Subcutaneous abdominal adipose tissue (tissue), 5 donors: ENCODE measurements around the gene OBSCN.

Experiments
- H3K27ac ChIP-seq: one replicate; pipeline ENCODE4 v1.7.0; 2013; ENCODE audit warnings: low read depth, mild to moderate bottlenecking, inconsistent platforms, low read length, moderate library complexity
- H3K27me3 ChIP-seq, 5 donors: one replicate each; pipeline ENCODE4 v1.7.0; 2013; ENCODE audit warnings: low read length in 5 of 5, inconsistent platforms in 1 of 5; ENCODE audit not compliant: control insufficient read depth in 5 of 5, insufficient read depth in 4 of 5
- H3K36me3 ChIP-seq, 5 donors: one replicate each; pipeline ENCODE4 v1.7.0; 2013; ENCODE audit warnings: low read length in 5 of 5; ENCODE audit not compliant: control insufficient read depth in 5 of 5, insufficient read depth in 5 of 5
- H3K4me1 ChIP-seq, 5 donors: one replicate each; pipeline ENCODE4 v1.7.0; 2013; ENCODE audit warnings: low read length in 5 of 5, mild to moderate bottlenecking in 3 of 5, moderate library complexity in 1 of 5; ENCODE audit not compliant: control insufficient read depth in 5 of 5, insufficient read depth in 5 of 5
- H3K4me3 ChIP-seq, 5 donors: one replicate each; pipeline ENCODE4 v1.7.0; 2013; ENCODE audit warnings: low read length in 5 of 5, low read depth in 1 of 5
- H3K9ac ChIP-seq, 5 donors: one replicate each; pipeline ENCODE4 v1.7.0; 2013; ENCODE audit warnings: low read length in 5 of 5, mild to moderate bottlenecking in 4 of 5, moderate library complexity in 3 of 5
- H3K9me3 ChIP-seq, 5 donors: one replicate each; pipeline ENCODE4 v1.7.0; 2013; ENCODE audit warnings: low read length in 5 of 5; ENCODE audit not compliant: control insufficient read depth in 5 of 5
- donor health status: healthy.
- donor health status: healthy.
- donor health status: healthy.
- donor health status: healthy.
- donor health status: healthy.

Gene OBSCN

DNA sequence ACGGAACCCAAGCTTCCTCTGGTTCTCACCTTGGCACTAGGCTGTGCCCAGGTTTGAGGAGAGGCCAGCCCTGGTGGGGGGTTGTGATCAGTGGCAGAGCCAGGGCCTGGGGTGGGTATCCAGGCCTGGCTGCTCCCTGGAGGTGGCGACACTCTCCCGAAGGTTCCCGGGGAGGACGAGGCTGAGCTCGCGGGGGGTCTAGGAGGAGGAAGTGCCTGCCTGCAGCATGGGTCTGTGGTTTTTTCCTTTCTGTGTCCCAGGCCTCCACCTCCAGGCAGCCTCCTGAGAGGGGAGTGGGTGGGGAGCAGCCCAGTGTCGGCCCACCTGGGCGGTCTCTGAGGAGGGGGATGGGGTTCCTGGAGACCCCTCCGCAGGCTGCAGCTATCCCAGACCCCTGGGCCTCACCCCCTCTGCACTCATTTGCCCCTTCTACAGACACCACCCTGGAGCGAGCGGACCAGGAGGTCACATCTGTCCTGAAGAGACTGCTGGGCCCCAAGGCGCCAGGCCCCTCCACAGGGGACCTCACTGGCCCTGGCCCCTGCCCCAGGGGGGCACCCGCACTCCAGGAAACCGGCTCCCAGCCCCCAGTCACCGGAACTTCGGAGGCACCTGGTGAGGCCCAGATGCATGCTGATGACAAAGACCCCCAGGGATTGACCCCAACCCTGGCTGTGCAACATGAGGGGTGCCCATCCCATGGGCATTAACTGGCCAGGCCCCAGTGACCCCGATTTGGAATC, 154.5 kb downstream of the OBSCN start:
- H3K9ac ChIP-seq: no peak overlapping the region

DNA sequence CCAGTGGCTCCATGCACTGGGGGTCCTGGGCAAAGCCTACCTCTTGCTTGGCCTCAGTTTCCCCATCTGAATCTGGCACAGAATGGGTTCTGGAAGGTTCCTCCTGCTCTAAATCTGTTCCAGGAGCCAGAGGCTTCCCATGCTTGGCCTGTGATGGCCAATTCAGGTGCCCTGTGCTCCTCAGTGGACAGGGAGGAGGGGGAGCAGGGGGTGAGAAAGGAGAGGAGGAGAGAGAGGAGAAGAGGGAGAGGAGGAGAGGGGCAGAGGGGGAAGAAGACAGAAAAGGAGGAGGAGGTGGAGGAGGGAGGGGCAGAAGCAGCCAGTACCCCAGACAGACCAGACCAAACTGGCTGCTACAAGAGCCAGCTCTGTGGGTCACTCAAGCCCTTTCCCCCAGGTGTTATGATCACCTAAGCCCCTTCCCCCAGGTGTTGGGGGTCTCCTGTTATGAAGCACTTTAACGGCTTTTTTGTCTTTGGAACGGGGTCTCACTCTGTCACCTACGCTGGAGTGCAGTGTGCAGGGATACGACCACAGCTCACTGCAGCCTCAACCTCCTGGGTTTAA, 155.1 kb downstream of the OBSCN start:
- Histone ChIP-seq H3K4me1 (no peaks in the 10 kb centered on the region), H3K9ac (no peak overlapping the region), H3K27me3 (peaks cover 22 to 35% (median 24%) of the 10 kb centered on the region in 5 donors), H3K9me3 (peaks cover 0 to 2% (median 0%) of the 10 kb centered on the region in 5 donors), H3K4me3 (no peak overlapping the region), H3K27ac (no peak overlapping the region), H3K36me3 (no peaks in the 10 kb centered on the region)

More for the DNA sequence above, 154.5 kb downstream of the OBSCN start:
- Histone ChIP-seq H3K4me1 (no peaks in the 10 kb centered on the region), H3K27ac (no peak overlapping the region), H3K9me3 (peaks cover 0 to 2% (median 0%) of the 10 kb centered on the region in 5 donors), H3K36me3 (no peaks in the 10 kb centered on the region), H3K27me3 (peaks cover 17 to 28% (median 20%) of the 10 kb centered on the region in 5 donors), H3K4me3 (no peak overlapping the region)

DNA sequence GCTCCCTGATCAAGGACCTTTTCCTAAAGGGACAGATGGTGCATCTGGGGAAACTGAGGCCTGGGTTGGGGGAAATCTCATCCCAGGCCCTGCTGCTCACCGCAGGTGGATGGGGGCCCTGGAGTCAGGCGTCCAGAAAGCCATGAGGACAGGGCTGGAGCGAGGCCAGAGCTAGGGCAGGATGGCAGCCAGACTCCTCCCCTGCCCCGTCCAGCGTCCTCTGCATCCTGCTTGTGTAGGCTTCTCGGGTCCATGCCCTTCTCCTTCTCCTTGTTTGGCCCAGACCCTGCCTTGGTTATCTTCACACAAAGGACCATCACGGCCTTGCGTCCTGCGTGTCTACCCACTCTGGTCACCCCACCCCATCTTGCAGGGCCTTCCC, 155.8 kb downstream of the OBSCN start:
- Histone ChIP-seq H3K27ac (no peak overlapping the region), H3K4me1 (no peaks in the 10 kb centered on the region), H3K4me3 (no peak overlapping the region), H3K9ac (no peak overlapping the region), H3K36me3 (no peaks in the 10 kb centered on the region), H3K27me3 (peaks cover 22 to 41% (median 26%) of the 10 kb centered on the region in 5 donors), H3K9me3 (peaks cover 0 to 2% (median 0%) of the 10 kb centered on the region in 5 donors)

DNA sequence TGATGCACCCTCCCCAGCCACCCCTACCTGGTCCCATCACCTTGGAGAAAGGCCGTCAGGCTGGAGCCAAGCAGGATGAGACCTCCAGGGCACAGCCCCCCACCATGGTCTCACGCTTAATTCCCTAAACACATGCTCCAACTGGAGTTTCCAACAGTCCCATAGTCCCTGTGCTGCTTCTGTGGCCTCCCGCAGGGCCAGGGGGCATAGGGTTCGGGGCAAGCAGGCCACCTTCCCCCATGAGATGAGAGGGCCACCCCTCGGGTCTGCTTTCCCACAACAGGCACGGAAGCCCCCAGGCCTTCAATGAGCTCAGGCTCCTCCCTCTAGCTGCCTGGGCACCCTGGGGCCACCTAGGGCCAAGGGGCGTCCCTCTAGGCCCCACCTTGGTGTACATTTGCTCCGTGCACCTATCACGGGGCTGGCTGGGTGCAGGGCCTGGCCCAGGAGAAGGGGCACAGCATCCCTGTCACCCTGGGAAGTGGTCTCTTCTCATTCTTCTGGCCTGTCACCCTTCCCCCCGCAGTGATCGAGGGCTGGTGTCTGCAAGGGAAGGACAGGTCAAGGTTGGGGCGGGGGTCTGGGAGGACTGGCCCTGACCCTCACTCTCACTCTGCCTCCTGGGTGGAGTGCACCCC, 156.3 kb downstream of the OBSCN start:
- H3K4me1 ChIP-seq: no peaks in the 10 kb centered on the region

DNA sequence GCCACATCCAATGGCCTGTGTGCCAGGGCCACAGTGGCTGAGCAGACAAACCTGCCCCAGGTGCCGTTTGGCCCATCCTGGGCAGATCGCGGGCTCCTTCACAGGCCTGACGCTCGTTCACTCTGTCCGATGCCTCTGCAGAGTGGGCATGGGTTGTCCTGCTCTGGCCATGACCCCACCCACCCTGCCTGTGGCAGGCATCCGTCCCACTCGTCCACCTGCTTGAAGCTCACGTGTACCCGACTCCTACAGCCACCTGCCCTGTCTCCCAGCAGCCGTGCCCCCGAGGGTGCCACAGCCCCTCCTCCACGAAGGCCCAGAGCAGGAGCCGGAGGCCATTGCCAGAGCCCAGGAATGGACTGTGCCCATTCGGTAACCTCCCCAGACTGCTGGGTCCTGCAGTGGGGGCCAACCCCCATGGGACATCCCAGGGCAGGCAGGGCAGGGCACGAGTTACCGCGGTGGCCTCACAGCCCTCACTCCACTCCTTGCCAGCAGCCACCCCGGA, 156.9 kb downstream of the OBSCN start:
- Histone ChIP-seq H3K9ac (no peak overlapping the region), H3K27ac (no peak overlapping the region), H3K9me3 (no peaks in the 10 kb centered on the region), H3K4me3 (no peak overlapping the region), H3K4me1 (no peaks in the 10 kb centered on the region), H3K36me3 (no peaks in the 10 kb centered on the region), H3K27me3 (peaks cover 22 to 43% (median 29%) of the 10 kb centered on the region in 5 donors)

More for the DNA sequence above, 156.3 kb downstream of the OBSCN start:
- peaks cover 22 to 41% (median 28%) of the 10 kb centered on the region in 5 donors for H3K27me3 ChIP-seq
- no peak overlapping the region for H3K27ac ChIP-seq
- H3K36me3 ChIP-seq: no peaks in the 10 kb centered on the region
- H3K4me3 ChIP-seq: no peak overlapping the region
- no peak overlapping the region for H3K9ac ChIP-seq
- H3K9me3 ChIP-seq: no peaks in the 10 kb centered on the region

DNA sequence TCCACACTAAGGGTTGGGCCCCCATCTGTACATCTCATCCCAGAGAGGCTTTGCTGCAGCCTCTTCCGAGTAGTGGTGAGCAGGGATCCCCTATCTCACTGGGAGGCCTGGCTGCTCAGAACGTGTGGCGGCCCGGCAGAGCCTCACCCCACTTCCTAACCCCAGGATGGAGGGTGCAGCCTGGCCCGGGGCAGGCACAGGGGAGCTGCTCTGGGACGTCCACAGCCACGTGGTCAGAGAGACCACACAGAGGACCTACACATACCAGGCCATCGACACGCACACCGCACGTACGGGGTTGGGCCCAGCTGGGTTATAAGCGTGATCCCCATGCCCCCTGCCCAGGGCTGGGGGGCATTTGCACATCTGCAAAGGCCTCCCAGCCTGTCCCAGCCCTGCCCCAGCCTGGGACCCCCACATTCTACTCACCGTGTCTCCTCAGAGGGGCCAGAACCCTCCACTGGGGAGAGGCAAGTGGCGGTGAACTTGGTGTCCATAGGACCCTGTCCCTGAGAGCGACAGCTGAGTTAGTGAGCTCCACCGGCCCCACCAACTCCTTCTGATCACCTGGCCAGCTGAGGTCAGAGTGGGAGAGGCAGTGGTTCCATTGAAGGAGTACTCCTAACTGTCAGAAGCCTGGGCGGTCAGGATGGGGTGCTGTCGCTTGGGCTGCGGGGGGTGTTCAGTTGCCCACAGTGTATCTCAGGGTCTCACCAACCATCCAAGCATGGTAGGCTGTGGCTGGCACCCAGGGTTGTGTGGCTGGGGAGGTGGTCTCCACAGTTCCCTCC, 157.6 kb downstream of the OBSCN start:
- H3K27me3 ChIP-seq: peaks cover 22 to 43% (median 32%) of the 10 kb centered on the region in 5 donors
- H3K9me3 ChIP-seq: no peaks in the 10 kb centered on the region
- H3K36me3 ChIP-seq: no peaks in the 10 kb centered on the region
- no peak overlapping the region for H3K4me3 ChIP-seq
- H3K9ac ChIP-seq: no peak overlapping the region
- H3K4me1 ChIP-seq: no peaks in the 10 kb centered on the region
- no peak overlapping the region for H3K27ac ChIP-seq

DNA sequence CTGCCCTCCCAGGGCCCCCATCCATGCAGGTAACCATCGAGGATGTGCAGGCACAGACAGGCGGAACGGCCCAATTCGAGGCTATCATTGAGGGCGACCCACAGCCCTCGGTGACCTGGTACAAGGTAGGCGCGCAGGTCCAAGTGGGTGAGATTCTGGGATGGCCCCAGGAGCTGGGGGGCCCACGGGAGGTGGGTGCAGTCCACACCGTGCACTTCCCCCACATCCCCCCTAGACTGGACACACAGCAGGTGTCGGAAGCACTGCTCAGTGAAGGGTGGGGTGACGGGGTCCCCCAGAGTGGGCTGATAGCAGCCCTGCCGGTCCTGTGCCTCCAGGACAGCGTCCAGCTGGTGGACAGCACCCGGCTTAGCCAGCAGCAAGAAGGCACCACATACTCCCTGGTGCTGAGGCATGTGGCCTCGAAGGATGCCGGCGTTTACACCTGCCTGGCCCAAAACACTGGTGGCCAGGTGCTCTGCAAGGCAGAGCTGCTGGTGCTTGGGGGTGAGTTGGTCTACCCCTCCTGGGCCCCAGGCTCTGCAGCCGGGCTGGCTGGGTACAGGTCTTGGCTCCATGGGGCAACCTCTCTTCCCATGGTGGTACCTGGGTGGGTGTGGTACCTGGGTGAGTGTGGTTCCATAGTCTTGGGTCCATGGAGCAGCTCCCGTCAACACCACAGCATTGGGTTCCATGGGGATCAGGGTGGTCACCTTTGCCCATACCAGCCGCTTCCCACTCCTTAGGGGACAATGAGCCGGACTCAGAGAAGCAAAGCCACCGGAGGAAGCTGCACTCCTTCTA, 158.4 kb downstream of the OBSCN start:
- Histone ChIP-seq H3K27me3 (peaks cover 29 to 44% (median 33%) of the 10 kb centered on the region in 5 donors), H3K4me3 (no peak overlapping the region)

DNA sequence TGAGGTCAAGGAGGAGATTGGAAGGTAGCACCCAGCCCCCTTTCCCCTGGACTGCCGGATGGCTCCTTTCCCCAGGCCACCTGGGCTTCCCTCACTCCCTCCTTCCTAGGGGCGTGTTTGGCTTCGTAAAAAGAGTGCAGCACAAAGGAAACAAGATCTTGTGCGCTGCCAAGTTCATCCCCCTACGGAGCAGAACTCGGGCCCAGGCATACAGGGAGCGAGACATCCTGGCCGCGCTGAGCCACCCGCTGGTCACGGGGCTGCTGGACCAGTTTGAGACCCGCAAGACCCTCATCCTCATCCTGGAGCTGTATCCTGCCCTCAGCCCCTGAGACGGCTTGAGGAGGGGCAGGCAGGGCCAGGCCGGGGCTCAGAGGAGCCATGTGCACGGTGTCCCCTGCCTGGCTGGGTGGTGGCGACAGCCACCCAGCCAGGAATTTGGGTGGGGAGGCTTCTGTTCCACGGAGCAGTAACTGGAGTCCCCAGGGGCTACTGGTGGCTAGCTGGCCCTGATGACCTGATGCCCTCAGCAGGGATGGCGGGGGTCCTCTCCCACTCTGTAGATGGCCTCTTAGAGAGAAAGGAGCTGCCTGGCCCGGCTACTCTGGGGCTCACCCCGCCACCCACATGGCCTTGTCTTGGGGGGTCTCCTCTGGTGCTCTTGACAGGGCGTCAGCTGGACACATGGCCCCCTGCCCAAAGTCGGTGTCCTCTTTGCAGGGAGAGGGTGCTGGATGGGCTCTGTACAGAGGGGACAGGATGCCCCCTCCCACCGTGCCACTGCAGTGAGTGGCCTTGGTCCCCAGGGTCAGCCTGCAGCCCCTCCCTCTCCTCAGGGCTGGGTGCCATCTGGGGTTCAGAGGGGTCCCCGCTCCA, 159.3 kb downstream of the OBSCN start:
- no peak overlapping the region for H3K4me3 ChIP-seq
- H3K36me3 ChIP-seq: no peaks in the 10 kb centered on the region
- no peaks in the 10 kb centered on the region for H3K4me1 ChIP-seq
- no peak overlapping the region for H3K27ac ChIP-seq
- H3K27me3 ChIP-seq: peaks cover 29 to 47% (median 35%) of the 10 kb centered on the region in 5 donors
- no peaks in the 10 kb centered on the region for H3K9me3 ChIP-seq
- H3K9ac ChIP-seq: no peak overlapping the region

More for the DNA sequence above, 158.4 kb downstream of the OBSCN start:
- Histone ChIP-seq H3K27ac (no peak overlapping the region), H3K36me3 (no peaks in the 10 kb centered on the region), H3K9me3 (no peaks in the 10 kb centered on the region), H3K9ac (no peak overlapping the region), H3K4me1 (no peaks in the 10 kb centered on the region)
